Omental fat pad (tissue), 4 donors: ENCODE data around the gene FPR1. TPM values are rescaled to one million over a fixed set of nuclear protein-coding genes. Genes with fewer than 3 reads are reported as not detected.

ENCODE experiments used
- ATAC-seq: fragments of 150-250 bp; one replicate; pipeline ENCODE4 v1.9.1; 2016; ENCODE audit warnings: mild to moderate bottlenecking, moderate library complexity; ENCODE audit not compliant: low FRiP score
- DNase-seq: peaks from one replicate; pipeline ENCODE4 v3.0.0-alpha.2; 2019; ENCODE audit warnings: low spot score
- total RNA-seq, 4 donors: library from RNA; depleted of rRNA; stranded (reverse); fragments of >200 nt; gene quantifications; one replicate each; pipeline ENCODE4 v1.1.0, GENCODE V29; 2016
- TF ChIP-seq, protein P1 (sequence below), 3 donors: fragments of 450-650 bp; IDR thresholded peaks; one replicate each; pipeline ENCODE4 v1.5.1; 2016 to 2017; ENCODE audit warnings: antibody characterized with exemption in 3 of 3, mild to moderate bottlenecking in 3 of 3, moderate library complexity in 2 of 3

FPR1 gene
- total RNA-seq, 4 donors from 2014 or later: 15.0 to 77.5 (median 56.5) TPM

DNA sequence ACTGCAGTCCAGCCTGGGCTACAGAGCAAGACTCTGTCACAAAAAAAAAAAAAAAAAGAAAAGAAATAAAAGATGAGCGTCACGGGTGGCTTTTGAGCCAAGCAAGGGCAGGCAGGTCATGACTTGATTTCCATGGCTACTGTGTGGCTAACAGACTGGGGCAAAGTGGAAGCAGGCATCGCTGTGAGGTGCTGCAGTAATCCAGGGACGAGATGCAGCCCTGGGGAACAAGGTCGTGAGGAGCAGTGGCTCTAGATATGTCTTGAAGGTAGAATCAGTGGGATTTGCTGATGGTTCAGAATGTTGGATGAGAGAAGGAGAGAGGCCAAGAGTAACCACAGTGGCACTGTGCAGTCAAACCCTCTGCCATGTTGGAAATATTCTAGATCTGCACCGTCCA is 42.1 kb downstream of the FPR1 start:
- ATAC-seq (no peak), DNase-seq (no peak)
- TF ChIP-seq, protein P1, sequence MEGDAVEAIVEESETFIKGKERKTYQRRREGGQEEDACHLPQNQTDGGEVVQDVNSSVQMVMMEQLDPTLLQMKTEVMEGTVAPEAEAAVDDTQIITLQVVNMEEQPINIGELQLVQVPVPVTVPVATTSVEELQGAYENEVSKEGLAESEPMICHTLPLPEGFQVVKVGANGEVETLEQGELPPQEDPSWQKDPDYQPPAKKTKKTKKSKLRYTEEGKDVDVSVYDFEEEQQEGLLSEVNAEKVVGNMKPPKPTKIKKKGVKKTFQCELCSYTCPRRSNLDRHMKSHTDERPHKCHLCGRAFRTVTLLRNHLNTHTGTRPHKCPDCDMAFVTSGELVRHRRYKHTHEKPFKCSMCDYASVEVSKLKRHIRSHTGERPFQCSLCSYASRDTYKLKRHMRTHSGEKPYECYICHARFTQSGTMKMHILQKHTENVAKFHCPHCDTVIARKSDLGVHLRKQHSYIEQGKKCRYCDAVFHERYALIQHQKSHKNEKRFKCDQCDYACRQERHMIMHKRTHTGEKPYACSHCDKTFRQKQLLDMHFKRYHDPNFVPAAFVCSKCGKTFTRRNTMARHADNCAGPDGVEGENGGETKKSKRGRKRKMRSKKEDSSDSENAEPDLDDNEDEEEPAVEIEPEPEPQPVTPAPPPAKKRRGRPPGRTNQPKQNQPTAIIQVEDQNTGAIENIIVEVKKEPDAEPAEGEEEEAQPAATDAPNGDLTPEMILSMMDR (IDR thresholded peaks at IDR 0.05): no peak

DNA sequence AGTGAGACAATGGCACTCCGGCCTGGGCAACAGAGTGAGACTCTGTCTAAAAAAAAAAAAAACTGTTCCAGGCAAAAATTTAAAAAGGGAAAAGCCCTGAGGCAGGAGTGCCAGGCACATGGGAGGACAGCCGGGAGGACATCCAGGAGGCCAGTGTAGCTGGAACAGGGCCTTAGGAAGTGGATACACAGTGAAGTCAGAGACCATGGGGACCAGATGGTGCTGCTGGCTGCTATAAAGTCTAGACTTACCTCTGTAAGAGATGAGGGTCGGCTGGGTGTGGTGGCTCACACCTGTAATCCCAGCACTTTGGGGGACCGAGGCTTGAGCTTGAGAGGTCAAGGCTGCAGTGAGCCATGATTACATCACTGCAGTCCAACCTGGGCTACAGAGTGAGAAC is 42.9 kb downstream of the FPR1 start:
- no peak for ATAC-seq
- no peak for DNase-seq

DNA sequence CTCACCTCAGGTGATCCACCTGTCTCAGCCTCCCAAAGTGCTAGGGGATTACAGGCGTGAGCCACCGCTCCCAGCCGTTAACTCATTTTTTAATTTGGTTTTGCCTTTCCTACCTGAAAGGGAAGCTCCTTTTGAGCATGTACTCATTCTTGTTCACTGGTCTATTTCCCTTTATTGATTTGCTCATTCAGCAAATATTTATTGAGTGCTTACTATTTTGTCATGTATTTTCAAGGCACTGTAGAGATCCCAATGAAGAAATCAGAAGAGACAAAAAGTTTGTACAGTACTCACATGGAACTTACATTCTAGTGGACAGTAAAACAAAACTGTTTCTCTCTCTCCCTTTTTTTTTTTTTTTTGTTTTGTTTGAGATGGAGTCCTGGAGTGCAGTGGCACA is 44.8 kb downstream of the FPR1 start:
- TF ChIP-seq, protein P1 (IDR thresholded peaks at IDR 0.05): no peak
- ATAC-seq (no peak), DNase-seq (no peak)

More for the DNA sequence above, 42.9 kb downstream of the FPR1 start:
- TF ChIP-seq, protein P1 (IDR thresholded peaks at IDR 0.05): no peak

DNA sequence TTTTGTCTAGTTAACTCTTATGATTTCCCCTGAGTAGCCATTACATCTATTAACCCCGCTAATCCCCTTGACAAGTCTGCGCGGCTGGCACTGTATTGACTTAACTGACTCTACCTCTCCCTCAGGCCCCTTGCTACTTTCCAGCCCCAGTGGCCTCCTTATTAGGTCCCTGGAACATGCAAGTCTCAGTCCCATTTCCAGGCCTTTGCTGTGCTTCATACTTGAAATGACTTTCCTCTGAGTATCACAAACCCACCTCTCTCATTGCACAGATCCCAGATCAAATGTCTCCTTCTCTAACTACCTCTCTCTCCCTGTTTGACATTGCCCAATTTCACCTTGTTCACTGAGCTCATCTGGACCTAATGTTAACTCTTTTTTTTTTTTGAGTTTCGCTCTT is 45.4 kb downstream of the FPR1 start:
- DNase-seq: no peak
- no peak for ATAC-seq
- TF ChIP-seq, protein P1 (IDR thresholded peaks at IDR 0.05): no peak

DNA sequence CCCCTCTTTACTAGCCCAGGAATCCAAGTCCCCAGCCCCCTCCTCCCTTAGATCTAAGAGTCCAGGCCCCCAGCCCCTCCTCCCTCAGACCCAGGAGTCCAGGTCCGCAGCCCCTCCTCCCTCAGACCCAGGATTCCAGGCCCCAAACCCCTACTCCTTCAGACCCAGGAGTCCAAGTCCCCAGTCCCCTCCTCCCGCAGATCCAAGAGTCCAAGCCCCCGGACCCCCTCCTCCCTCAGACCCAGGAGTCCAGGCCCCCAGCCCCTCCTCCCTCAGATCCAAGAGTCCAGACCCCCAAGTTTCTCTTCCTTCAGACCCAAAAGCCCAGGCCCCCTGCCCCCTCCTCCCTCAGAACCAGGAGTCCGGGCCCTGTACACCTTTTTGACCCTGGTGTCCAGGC is 47.1 kb downstream of the FPR1 start:
- no peak for ATAC-seq
- DNase-seq: no peak
- TF ChIP-seq, protein P1 (IDR thresholded peaks at IDR 0.05): no peak

DNA sequence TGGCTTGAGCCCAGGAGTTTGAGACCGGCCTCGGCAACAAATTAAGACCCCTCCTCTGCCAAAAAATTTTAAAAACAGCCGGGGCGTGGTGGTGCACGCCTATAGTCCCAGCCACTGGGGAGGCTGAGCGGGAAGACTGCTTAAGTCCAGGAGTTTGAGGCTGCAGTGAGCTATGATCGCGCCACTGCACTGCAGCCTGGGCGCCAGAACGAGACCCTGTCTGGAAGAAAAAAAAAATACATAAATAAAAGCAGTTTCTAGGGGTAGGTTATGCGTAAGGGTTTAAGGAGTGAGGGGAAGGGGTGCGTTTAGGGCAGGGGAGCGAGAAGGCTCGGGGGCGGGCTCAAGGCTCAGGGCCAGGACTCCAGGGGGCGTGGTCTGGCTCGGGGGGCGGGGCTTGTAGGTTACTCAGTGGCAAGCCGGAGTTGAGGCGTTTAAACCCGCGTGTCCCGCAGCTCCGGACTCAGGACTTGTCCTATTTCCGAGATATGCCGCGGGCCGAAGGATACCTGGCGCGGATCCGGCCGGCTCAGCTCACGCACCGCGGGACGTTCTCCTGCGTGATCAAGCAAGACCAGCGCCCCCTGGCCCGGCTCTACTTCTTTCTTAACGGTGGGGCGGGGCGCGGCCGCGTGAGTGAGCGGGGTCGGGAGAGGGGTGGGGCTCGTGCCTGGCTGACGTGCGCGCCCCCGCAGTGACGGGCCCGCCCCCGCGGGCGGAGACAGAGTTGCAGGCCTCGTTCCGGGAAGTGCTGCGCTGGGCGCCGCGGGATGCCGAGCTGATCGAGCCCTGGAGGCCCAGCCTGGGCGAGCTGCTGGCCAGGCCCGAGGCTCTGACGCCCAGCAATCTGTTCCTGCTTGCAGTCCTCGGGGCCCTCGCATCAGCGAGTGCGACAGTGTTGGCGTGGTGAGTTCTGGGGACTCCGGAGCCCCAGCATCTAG is 47.8 kb downstream of the FPR1 start:
- peak; percentile 96 for DNase-seq
- ATAC-seq: peak; percentile 43
- TF ChIP-seq, protein P1 (IDR thresholded peaks at IDR 0.05): no peak
